Choroid plexus epithelial cell (primary cell): ENCODE measurements around the gene MRPS23.

Source experiments
- DNase-seq: peaks from one replicate; pipeline ENCODE4 v3.0.0-alpha.2; 2010; ENCODE audit warnings: low read depth
- H3K4me3 ChIP-seq: 2 replicates; pipeline ENCODE4 v1.5.1; 2011; ENCODE audit warnings: low read depth, mild to moderate bottlenecking, control low read depth, low read length, moderate library complexity
- CTCF ChIP-seq: conservative IDR thresholded peaks from 2 replicates; pipeline ENCODE4 v1.5.1; 2011; ENCODE audit warnings: low read depth, mild to moderate bottlenecking, control low read depth, inconsistent platforms, low read length, moderate library complexity

Gene MRPS23

DNA sequence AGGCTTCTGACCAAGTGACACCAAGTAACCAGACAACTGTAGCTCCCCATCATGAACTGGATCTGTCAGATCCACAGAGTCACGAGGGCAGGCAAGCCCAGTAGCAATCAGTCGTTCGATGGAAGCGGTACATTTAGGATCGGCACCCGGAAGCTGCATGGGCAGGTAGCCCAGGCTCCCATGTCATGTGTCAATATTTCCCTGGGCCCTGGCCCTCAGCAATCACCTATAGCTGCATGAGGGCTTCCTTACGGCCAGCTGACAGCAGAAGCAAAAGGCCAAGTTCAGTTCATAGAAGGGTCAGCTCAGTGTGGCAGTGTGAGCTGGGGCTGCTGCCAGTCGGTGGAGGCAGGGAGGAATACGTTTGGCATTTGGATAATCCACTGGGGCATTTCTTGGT, 31.8 kb downstream of the MRPS23 start:
- no peak for TF ChIP-seq CTCF
- no peak overlapping the region for H3K4me3 ChIP-seq
- no peak for DNase-seq

- no peak for DNase-seq
- H3K4me3 ChIP-seq, result no peak overlapping the region
- no peak for TF ChIP-seq CTCF
Measured at GRCh38 chr17:57817299-57817698, 32.5 kb downstream of the MRPS23 start.

- H3K4me3 ChIP-seq, result no peak overlapping the region
- no peak for DNase-seq
Measured at GRCh38 chr17:57814421-57814820, 35.4 kb downstream of the MRPS23 start.

DNA sequence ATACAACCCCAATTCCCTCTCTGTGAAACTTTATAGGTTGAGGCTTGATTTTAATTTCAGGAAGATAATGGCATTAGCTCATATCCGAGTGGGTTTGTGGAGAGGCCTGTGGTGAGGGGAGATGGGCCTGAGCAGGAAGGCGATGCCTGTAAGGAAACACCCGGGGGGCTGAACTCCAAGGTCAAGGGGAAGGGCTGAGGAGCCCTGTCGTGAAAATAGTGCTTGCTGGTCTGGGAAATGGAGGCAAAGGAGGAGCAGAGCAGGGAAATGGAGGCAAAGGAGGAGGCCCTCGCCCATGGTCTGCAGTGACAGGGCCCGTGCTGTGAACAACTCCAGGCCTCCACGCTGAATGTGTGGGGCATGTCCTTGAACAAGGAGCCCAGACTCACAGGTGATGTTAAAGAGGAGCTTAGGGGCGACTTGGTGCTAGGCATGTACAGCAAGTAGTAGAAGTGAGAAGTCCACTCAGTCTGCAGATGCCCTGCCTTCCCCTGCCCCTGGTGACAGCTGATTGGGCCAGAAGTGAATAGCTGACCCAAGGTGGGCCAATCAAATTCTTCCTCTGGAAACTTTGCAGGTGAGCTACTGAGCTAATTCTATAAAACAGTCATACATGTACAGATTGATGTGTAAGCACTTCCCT, 38.1 kb downstream of the MRPS23 start:
- H3K4me3 ChIP-seq, result no peak overlapping the region
- DNase-seq, result no peak
- TF ChIP-seq CTCF, result no peak

More at GRCh38 chr17:57814421-57814820, 35.4 kb downstream of the MRPS23 start:
- no peak for TF ChIP-seq CTCF

DNA sequence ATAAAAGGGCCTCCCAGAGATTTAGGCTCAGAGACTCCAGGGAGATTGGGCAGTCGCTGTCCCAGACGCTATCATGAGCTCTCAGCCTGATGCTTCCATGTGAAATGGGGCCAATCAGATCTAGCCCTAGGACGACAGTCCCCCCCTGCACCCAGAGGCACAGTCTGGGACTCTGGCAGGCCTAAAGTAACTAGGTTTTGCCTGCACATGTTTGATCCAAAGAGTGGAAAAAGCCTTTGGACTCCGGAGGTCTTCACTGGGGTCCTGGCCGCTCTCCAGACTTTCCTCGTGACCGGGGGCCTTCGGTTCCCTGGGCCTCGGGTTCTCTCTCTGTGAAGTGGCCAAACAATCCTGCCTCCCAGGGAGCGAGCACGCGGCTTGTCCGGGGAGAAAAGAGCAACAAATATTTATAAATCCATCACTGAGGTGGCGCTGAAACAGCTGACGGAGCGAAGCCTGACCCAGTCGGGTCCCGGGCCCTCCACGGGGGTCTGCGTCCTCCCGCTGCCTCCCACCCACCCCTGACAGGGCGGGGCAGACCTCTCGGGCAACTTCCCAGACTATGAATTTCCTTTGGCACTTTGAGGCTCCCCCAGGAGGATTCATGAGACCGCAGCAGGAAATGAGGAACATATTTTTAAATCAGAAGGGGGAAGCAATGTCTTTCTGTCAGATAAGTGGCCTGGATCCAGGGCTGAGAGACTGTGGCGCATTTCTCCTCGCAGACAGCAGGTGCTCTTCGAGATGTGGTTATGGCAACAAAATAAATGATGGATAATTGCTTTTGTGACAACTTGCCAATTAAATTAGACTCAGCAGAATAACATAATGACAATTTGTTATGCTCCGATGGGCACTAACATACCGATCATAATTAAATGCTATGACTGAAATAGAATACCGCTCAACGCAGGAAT, 38.9 kb downstream of the MRPS23 start:
- peak overlapping the region; percentile 13 for H3K4me3 ChIP-seq
- no peak for TF ChIP-seq CTCF
- peak; percentile 86 for DNase-seq

DNA sequence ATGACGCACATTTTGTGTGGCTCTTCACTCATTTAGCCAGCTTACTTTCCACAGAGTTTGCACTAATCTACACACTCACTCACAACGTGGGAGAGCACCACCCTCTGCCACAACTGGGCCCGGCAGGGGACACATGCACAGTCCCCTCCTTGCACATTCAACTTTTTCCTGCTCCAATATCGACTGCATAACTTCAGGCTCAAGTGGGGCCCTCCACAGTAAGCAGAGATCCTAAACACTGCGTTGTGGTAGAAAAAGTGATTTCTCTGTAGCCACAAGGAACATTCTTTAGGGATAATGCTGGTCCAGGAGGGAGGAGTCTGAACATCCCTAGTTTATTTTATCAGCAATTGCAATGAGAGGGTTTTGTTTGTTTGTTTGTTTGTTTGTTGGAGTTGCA, 40.0 kb downstream of the MRPS23 start:
- H3K4me3 ChIP-seq, result no peak overlapping the region
- DNase-seq, result no peak
- TF ChIP-seq CTCF, result no peak

DNA sequence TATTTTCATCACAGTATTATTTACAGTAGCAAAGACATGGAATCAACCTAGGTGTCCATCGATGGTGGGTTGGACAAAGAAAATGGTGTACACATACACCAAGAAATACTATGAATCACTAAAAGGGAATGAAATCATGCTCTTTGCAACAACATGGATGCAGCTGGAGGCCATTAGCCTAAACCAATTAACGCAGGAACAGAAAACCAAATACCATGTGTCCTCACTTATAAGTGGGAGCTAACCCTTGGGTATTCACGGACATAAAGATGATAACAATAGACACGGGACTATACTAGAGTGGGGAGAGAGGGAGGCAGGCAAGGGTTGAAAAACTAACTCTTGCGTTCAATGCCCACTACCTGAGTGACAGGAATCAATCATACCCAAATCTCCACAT, 41.0 kb downstream of the MRPS23 start:
- H3K4me3 ChIP-seq, result no peak overlapping the region
- no peak for DNase-seq
- TF ChIP-seq CTCF, result no peak
